GM21619 (cell line): ENCODE data around the gene SLC35F1.

Experiments used
- ATAC-seq: cut with Tn5 transposase; IDR thresholded peaks from one replicate; pipeline ENCODE4 v1.9.1; 2021; ENCODE audit not compliant: unreplicated experiment

Gene SLC35F1

GRCh38 chr6:118305081-118305480 is 398.0 kb downstream of the SLC35F1 start:
- ATAC-seq, result no peak

- no peak for ATAC-seq
These were observed 399.6 kb downstream of the SLC35F1 start for GRCh38 chr6:118306392-118307238.

- no peak for ATAC-seq
These were observed 400.5 kb downstream of the SLC35F1 start for GRCh38 chr6:118307581-118307980.

GRCh38 chr6:118309337-118310093 is 402.5 kb downstream of the SLC35F1 start:
- ATAC-seq, result no peak

- ATAC-seq, result no peak
These were observed 406.1 kb downstream of the SLC35F1 start for GRCh38 chr6:118313208-118313607.

- no peak for ATAC-seq
These were observed 406.7 kb downstream of the SLC35F1 start for GRCh38 chr6:118313762-118314161.

- ATAC-seq, result no peak
These were observed 409.8 kb downstream of the SLC35F1 start for GRCh38 chr6:118316796-118317384.

GRCh38 chr6:118317581-118318563 is 410.8 kb downstream of the SLC35F1 start:
- no peak for ATAC-seq

- no peak for ATAC-seq
These were observed 411.6 kb downstream of the SLC35F1 start for GRCh38 chr6:118318648-118319047.

GRCh38 chr6:118319416-118319815 is 412.4 kb downstream of the SLC35F1 start:
- ATAC-seq, result no peak

- ATAC-seq, result no peak
These were observed 413.0 kb downstream of the SLC35F1 start for GRCh38 chr6:118319894-118320649.

GRCh38 chr6:118320652-118321051 is 413.6 kb downstream of the SLC35F1 start:
- no peak for ATAC-seq

GRCh38 chr6:118324116-118324515 is 417.1 kb downstream of the SLC35F1 start:
- no peak for ATAC-seq

- ATAC-seq, result no peak
These were observed 418.3 kb downstream of the SLC35F1 start for GRCh38 chr6:118325220-118325860.

GRCh38 chr6:118326712-118327111 is 419.6 kb downstream of the SLC35F1 start:
- no peak for ATAC-seq

GRCh38 chr6:118327237-118327636 is 420.2 kb downstream of the SLC35F1 start:
- no peak for ATAC-seq

GRCh38 chr6:118333772-118334171 is 426.7 kb downstream of the SLC35F1 start:
- ATAC-seq, result no peak

- ATAC-seq, result no peak
These were observed 427.6 kb downstream of the SLC35F1 start for GRCh38 chr6:118334634-118335033.

- no peak for ATAC-seq
These were observed 428.3 kb downstream of the SLC35F1 start for GRCh38 chr6:118335325-118335816.
